SK-N-SH (cell line): ENCODE data around the gene AUTS2.

Experiments used
- EZH2phosphoT487 ChIP-seq: fragments of 200-600 bp; sonication (generic); IDR thresholded peaks from 2 replicates; pipeline ENCODE4 v1.6.1; 2017; ENCODE audit warnings: low read depth, mixed run types, mild to moderate bottlenecking, antibody characterized with exemption, moderate library complexity, borderline replicate concordance
- GATA2 ChIP-seq: sonication (generic); formaldehyde crosslinking; IDR thresholded peaks from 2 replicates; pipeline ENCODE4 v1.5.0; 2020; ENCODE audit warnings: mild to moderate bottlenecking, missing genetic modification reagents
- POLR2AphosphoS5 ChIP-seq: IDR thresholded peaks from 2 replicates; pipeline ENCODE4 v1.6.1; 2012; ENCODE audit warnings: low read depth, low read length
- SMC3 ChIP-seq: IDR thresholded peaks from 2 replicates; pipeline ENCODE4 v1.6.1; 2012; ENCODE audit warnings: low read depth, low read length, improper control_type of control experiment
- TF ChIP-seq, protein P1 (sequence below): IDR thresholded peaks from 2 replicates; pipeline ENCODE4 v1.6.1; 2012; ENCODE audit warnings: mild to moderate bottlenecking, low read depth, low read length, moderate library complexity
- TF ChIP-seq, protein P2 (sequence below): IDR thresholded peaks from 2 replicates; pipeline ENCODE4 v1.4.0; 2012; ENCODE audit warnings: low read depth
- TF ChIP-seq, protein P3 (sequence below): fragments of 200-600 bp; sonication (generic); IDR thresholded peaks from 2 replicates; pipeline ENCODE4 v1.6.1; 2017; ENCODE audit warnings: antibody characterized with exemption, mild to moderate bottlenecking, moderate library complexity

DNA sequence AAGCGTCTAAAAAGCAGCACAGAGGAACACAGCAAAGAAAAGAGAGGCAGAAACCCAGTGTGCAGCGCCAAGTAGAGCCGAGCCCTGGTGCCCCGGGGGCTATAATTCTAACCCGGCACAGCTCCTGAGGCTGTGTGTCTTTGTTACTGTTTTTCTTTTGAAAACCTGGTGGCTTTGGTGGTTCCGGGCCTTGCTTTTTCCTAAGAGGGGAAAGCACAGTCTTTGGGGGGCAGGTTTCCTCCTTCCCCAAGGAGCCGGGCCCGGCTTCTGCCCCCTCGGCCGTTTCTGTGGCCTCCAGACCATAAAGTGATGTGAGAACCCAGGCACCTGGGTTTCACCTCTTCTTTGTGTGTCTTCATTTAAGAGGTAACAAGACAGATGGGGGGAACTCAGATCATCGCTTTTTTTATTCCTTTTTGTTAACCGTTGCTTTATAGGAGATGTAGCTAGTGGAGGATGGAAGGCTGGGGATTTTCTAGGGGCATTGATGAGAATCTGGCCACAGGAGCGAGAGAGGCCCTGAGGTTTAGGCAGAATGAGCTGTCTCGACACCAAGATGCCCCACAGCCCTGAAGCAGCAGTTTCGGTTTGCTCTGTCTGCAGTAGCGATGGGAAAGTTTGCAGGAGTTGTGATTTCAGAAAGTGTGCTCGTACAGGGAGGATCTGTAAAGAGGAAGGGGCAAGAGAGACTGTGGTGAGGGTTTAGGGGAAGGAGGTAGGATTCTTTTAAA, 1165.9 kb downstream of the AUTS2 start:
- TF ChIP-seq GATA2 (CRISPR knock-in tag) (no peak), POLR2AphosphoS5 (no peak), SMC3 (no peak), EZH2phosphoT487 (no peak)
- TF ChIP-seq, protein P1, sequence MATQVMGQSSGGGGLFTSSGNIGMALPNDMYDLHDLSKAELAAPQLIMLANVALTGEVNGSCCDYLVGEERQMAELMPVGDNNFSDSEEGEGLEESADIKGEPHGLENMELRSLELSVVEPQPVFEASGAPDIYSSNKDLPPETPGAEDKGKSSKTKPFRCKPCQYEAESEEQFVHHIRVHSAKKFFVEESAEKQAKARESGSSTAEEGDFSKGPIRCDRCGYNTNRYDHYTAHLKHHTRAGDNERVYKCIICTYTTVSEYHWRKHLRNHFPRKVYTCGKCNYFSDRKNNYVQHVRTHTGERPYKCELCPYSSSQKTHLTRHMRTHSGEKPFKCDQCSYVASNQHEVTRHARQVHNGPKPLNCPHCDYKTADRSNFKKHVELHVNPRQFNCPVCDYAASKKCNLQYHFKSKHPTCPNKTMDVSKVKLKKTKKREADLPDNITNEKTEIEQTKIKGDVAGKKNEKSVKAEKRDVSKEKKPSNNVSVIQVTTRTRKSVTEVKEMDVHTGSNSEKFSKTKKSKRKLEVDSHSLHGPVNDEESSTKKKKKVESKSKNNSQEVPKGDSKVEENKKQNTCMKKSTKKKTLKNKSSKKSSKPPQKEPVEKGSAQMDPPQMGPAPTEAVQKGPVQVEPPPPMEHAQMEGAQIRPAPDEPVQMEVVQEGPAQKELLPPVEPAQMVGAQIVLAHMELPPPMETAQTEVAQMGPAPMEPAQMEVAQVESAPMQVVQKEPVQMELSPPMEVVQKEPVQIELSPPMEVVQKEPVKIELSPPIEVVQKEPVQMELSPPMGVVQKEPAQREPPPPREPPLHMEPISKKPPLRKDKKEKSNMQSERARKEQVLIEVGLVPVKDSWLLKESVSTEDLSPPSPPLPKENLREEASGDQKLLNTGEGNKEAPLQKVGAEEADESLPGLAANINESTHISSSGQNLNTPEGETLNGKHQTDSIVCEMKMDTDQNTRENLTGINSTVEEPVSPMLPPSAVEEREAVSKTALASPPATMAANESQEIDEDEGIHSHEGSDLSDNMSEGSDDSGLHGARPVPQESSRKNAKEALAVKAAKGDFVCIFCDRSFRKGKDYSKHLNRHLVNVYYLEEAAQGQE, result no peak
- TF ChIP-seq, protein P2, sequence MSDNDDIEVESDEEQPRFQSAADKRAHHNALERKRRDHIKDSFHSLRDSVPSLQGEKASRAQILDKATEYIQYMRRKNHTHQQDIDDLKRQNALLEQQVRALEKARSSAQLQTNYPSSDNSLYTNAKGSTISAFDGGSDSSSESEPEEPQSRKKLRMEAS, result no peak
- TF ChIP-seq, protein P3, sequence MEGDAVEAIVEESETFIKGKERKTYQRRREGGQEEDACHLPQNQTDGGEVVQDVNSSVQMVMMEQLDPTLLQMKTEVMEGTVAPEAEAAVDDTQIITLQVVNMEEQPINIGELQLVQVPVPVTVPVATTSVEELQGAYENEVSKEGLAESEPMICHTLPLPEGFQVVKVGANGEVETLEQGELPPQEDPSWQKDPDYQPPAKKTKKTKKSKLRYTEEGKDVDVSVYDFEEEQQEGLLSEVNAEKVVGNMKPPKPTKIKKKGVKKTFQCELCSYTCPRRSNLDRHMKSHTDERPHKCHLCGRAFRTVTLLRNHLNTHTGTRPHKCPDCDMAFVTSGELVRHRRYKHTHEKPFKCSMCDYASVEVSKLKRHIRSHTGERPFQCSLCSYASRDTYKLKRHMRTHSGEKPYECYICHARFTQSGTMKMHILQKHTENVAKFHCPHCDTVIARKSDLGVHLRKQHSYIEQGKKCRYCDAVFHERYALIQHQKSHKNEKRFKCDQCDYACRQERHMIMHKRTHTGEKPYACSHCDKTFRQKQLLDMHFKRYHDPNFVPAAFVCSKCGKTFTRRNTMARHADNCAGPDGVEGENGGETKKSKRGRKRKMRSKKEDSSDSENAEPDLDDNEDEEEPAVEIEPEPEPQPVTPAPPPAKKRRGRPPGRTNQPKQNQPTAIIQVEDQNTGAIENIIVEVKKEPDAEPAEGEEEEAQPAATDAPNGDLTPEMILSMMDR, result no peak
